ENCODE measurements around the gene RFTN1.

GRCh38 chr3:16401273-16401672 lies 112.2 kb downstream of the RFTN1 start:
- no peak for TF ChIP-seq POLR2A (IDR thresholded peaks at IDR 0.05; ENCODE audit: low read length)
- no peak for TF ChIP-seq GATA1 (IDR thresholded peaks at IDR 0.05; ENCODE audit: low read depth, low read length)
